Fibroblast of skin of right quadriceps (primary cell): ENCODE measurements around the gene TBC1D13.
"Not testable (repeated sequence)": the region's sequence is repeated elsewhere in the genome, so short reads cannot be mapped to it uniquely, and the experiment has no call there.

ENCODE experiments used
- DNase-seq: peaks from one replicate; pipeline ENCODE4 v3.0.0-alpha.2; 2013

Gene TBC1D13

GRCh38 chr9:128785427-128785826 is 1.6 kb upstream of the TBC1D13 start:
- no peak for DNase-seq

GRCh38 chr9:128787659-128788058 is 606 bp downstream of the TBC1D13 start:
- no peak for DNase-seq

- no peak for DNase-seq
Observed at GRCh38 chr9:128788445-128788844, 1.4 kb downstream of the TBC1D13 start.

GRCh38 chr9:128790536-128790935 is 3.5 kb downstream of the TBC1D13 start:
- DNase-seq: no peak

- DNase-seq: no peak
Observed at GRCh38 chr9:128792134-128792533, 5.1 kb downstream of the TBC1D13 start.

GRCh38 chr9:128792978-128793686 is 6.1 kb downstream of the TBC1D13 start:
- no peak for DNase-seq

- DNase-seq: not testable (repeated sequence)
Observed at GRCh38 chr9:128794961-128795360, 7.9 kb downstream of the TBC1D13 start.

- no peak for DNase-seq
Observed at GRCh38 chr9:128798896-128799295, 11.8 kb downstream of the TBC1D13 start.

- no peak for DNase-seq
Observed at GRCh38 chr9:128800061-128800460, 13.0 kb downstream of the TBC1D13 start.

GRCh38 chr9:128802482-128802881 is 15.4 kb downstream of the TBC1D13 start:
- no peak for DNase-seq

- DNase-seq: no peak
Observed at GRCh38 chr9:128805661-128806060, 18.6 kb downstream of the TBC1D13 start.

GRCh38 chr9:128807827-128808226 is 20.8 kb downstream of the TBC1D13 start:
- DNase-seq: no peak

GRCh38 chr9:128808543-128808942 is 21.5 kb downstream of the TBC1D13 start:
- no peak for DNase-seq

- DNase-seq: no peak
Observed at GRCh38 chr9:128809036-128809599, 22.1 kb downstream of the TBC1D13 start.

GRCh38 chr9:128809831-128810230 is 22.8 kb downstream of the TBC1D13 start:
- no peak for DNase-seq

- DNase-seq: no peak
Observed at GRCh38 chr9:128810873-128811272, 23.8 kb downstream of the TBC1D13 start.

GRCh38 chr9:128818099-128818838 is 31.2 kb downstream of the TBC1D13 start, which contains the start of gene ENDOG:
ENDOG (plus strand) TSS chr9:128818500; CDS start chr9:128818685, 185 bp downstream.
- DNase-seq: peak; percentile 96

GRCh38 chr9:128818839-128819715 is 32.0 kb downstream of the TBC1D13 start:
- peak; percentile 9 for DNase-seq

- DNase-seq: peak; percentile 55
Observed at GRCh38 chr9:128819716-128820664, 32.9 kb downstream of the TBC1D13 start.

- DNase-seq: no peak
Observed at GRCh38 chr9:128820665-128821583, 33.9 kb downstream of the TBC1D13 start.
